Measurements from ENCODE around the gene UBE2E1.
"Not testable (repeated sequence)": the region's sequence is repeated elsewhere in the genome, so short reads cannot be mapped to it uniquely, and the experiment has no call there.

The UBE2E1 gene

DNA sequence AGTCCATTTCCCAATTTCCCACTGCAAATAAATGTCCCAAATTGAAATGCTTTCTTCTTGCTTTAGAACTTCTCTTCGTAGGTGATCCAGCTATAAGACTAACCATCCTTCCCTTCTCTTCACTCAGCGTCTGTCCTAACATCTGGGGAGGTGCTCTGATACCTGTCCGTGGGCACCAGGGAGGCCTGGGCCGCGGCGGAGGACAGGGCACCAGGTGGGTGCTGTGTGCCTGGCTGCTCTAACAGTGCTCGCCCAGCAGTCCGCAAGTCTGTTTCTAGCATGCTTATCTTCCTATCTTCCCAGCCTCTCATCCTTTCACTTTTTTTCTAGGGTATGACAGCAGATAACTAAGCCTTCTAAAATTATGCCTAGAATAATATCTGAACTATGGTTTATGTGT is 73.7 kb downstream of the UBE2E1 start:
- no peak for DNase-seq (ENCODE audit: low read depth in 2 of 2)

DNA sequence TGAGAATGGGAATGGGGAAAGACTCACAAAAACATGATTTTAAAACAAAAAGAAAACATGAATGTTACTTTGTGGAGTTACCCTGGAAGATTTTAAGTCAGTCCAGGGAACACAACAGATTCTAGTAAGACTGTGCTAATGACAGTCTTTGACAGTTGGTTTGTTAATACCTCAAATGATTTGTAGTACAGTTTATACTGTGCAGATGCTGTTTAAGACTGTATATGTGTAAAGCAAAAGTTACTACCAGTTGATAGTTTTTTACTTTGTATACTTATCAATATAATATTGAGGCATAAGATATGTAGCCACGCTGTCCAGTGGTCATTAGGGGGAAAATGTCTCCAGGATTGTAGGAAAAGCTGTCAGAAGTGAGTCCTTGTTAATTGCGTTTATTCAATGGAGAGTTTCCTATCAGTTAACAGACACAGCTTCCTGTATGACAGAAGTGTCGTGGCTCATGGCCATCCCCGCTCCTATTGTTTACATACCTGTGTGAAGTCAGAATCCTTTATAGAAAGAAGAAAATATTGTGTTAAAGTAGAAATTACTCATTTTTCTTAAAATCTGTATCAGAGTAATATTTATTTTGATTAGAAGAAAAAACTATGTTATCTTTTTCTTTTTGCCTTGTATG is 75.1 kb downstream of the UBE2E1 start:
- DNase-seq (ENCODE audit: low read depth in 2 of 2), result no peak

DNA sequence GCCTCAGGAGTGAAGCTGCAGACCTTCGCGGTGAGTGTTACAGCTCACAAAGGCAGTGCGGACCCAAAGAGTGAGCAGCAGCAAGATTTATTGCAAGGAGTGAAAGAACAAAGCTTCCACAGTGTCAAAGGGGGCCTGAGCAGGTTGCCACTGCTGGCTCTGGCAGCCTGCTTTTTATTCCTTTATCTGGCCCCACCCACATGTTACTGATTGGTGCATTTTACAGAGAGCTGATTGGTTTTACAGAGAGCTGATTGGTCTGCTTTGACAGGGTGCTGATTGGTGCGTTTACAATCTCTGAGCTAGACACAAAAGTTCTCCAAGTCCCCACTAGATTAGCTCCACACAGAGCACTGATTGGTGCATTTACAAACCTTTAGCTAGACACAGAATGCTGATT is 76.2 kb downstream of the UBE2E1 start:
- DNase-seq (ENCODE audit: low read depth in 2 of 2), result not testable (repeated sequence)

DNA sequence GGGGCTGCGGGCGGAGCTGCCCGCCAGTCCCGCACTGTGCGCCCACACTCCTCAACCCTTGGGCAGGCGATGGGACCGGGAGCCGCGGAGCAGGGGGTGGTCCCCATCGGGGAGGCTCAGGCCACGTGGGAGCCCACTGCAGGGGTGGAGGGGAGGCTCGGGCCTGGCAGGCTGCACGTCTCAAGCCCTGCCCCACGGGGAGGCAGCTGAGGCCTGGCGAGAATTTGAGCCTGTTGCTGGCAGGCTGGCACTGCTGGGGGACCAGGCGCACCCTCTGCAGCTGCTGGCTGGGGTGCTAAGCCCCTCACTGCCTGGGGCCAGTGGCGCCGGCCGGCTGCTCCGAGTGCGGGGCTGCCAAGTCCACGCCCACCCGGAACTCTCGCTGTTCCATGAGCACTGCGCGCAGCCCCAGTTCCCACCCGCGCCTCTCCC is 76.7 kb downstream of the UBE2E1 start:
- DNase-seq (ENCODE audit: low read depth in 2 of 2), result no peak

DNA sequence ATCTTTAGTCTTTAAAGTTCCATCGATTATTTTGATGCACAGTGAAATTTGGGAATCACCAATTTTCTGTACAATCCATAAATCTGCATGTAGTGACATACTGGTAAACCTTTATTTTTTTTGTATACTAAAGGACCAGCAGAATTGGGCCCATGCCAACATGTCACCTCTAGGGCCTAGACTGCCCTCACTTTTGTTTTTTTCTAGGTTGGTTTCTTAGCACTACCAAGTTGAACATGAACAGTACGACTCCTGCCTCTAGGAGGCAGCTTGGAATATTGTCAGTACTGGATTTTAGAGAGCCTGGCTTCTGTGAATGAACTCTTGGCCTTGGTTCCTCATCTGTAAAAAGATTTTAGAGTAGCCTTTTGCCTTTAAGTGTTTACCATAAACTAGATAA is 78.7 kb downstream of the UBE2E1 start:
- no peak for DNase-seq (ENCODE audit: low read depth in 2 of 2)

DNA sequence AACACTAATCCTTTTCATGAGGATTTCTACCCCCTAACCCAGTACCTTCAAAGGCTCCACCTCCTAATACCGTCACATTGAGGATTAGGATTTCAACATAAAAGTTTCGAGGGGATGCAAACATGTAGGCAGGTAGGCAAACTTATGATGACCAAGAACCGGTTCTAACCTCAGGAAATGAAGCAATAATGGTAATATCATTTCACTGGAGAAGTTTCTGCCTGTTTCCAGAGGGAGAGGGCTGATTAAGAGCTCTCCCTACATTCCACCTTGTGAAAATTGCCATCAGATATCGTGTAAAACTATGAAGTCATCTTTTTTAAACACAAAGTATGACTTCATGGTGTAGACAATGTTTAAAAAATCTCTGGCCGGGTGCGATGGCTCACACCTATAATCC is 79.5 kb downstream of the UBE2E1 start:
- no peak for DNase-seq (ENCODE audit: low read depth in 2 of 2)

DNA sequence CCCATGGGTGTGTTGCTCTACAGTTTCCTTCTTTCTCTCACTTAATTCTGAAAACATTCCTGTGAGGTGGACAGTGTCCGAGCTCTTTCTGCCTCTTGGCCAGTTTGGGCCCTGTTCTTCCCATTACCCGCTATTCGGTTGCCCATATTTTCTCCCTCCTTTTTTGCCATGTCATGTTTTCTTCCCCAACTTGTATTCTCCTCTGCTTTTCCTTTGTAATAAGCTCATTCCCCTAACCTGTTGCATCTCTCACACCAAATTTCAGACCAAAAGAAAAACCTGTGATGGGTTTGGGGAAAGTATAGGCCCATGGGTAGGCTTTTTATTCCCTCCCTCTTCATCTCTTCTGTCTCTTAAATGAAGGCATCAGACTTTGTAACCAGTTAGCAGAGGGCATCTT is 80.6 kb downstream of the UBE2E1 start:
- no peak for DNase-seq (ENCODE audit: low read depth in 2 of 2)

DNA sequence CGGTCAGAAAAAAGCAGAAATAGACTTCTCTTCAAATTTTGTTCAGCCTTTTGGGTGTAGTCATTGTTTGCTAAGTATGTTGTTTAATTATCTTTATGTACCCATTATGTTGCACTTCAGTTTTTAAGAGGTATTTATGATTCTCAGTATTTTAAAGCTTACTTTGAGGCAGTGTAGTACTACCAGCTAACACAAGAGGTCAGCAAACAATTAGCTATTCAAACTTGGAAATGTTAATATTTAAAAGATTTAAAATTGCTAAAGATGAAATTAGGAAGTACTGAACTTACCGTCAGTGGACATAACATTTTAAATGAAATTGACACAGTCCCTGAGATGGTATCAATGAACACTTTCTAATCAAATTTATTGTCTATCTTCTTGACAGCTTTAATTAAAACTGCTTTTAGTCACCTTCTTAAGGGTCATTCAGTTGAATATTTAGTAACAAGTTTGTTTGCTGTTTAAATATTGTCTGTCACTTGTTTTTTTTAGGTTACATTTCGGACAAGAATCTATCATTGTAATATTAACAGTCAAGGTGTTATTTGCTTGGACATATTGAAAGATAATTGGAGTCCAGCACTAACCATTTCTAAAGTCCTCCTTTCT is 83.0 kb downstream of the UBE2E1 start:
- DNase-seq (ENCODE audit: low read depth in 2 of 2), result no peak

DNA sequence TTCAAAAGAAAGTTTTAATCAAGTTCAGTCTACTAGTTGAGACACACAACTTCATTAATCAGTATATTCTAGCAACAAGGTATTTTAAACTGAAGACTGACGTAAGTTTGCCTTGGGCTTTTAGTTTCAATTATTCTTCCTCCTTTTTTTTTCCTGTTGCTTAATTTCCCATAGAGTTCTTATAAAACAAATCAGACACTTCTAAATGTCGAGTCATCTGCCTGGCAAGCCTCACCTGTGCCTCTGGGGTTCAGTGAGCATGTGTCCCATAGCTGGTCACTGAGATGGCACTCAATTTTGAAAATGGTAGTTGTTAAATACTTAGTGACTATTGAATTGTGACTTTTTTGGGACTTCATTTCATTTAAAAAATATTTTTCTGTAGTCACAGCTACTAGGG is 83.6 kb downstream of the UBE2E1 start:
- DNase-seq (ENCODE audit: low read depth in 2 of 2), result no peak

DNA sequence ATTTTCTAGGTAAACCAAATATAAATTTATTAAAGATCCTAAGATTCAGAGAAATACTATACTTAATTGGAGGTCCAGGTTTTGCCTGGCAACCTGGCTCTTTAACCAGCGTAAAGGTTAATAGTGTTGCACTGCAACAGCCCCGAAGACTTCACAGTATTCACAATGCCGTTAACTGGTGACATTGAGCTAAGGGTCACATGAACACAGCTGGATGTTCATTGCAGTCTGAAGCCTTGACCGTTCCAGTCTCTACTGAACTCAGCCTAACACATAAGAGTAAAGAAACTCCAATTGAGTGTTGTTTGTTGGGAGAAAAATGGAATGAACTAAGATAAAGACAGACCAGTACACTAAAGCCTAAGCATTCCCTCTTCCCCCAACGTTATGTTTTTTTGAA is 84.2 kb downstream of the UBE2E1 start:
- DNase-seq (ENCODE audit: low read depth in 2 of 2), result no peak

DNA sequence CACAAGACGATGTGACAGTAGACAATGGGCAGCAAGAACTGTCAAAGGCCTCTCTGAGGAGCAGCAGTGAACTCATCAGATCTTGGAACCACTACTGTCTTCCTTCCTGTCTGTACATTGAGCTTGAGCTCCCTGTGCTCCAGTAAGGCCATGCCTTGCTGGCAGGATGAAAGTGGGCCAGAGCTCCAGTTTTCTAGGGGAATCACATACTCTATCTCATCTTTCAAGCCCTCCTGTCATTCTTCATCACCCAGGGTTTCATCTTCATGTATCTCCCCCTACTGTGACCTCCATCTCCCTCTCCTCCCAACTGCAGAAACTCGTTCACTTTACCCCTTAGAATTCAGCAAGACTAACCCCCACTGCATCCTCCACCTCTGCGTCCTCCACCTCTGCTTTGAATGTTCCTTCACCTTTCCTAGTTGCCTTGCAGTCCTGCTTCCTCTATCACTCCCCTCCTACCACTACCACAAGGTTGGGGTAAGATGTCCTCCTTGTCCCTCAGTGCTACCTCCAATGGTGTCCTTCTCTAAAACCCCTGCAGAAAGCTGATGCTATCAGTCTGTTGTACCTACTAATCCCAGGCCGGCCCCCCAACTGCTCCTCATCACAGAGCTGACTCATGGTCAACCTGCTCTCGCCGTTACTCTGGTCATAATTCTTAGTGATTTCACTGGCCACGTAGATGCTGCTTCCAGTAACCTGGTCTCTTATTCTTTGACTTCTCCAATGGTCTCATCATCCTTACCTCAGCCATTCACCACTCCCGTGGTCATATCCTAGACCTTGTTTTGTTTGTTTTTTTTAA is 88.7 kb downstream of the UBE2E1 start:
- DNase-seq (ENCODE audit: low read depth in 2 of 2), result no peak

DNA sequence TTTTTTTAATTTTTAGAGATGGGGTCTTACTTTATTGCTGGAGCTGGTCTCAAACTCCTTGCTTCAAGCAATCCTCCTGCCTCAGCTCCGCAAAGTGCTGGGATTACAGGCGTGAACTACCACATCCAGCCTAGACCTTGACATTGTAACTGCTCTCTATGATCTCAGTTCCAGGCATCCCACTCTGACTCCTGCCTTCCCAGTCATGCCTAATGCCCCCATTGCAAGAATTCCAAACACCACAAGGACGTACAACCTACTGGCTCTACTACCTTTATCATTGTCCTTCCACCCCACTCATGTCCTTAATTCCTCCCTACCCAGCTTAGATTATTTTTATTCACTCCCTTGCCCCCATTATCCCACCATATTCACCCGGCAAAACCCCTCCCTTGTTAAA is 89.4 kb downstream of the UBE2E1 start:
- DNase-seq (ENCODE audit: low read depth in 2 of 2), result no peak

DNA sequence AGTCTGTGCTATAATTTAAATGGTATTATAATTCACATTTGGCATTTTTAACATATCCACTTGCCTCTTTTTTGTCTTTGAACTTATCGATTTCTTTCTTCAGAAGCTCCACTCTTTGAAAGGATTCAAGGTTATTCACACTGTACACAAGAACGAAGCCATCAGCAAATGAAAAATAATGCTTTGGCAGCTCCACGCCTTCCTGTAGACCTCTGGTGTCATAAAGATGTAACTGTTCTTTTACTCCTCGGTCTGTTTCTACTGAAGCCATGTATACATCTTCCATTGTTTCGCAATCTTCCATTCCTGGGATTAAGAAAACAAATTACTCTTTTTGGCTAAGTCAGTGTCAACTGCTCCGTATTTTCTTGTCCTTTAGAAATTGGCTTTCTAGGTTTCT is 95.0 kb downstream of the UBE2E1 start:
- DNase-seq (ENCODE audit: low read depth in 2 of 2), result no peak

DNA sequence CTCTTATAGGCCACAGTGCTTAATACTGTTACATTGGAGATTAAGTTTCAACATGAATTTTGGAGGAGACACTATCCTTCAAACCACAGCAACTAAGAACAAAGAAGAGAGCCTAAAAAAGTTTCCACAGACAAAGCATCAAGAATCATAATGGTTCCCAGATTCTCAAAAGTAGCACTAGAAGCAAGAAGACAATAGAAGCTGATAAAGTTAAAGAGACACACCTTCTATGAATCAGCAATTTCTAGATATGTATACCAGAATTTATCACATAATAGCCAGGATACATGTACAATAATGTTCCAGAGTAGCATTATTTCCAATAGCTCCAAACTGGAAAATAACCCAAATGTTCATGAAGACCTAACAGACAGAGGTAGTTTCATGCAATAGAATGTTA is 98.8 kb downstream of the UBE2E1 start:
- no peak for DNase-seq (ENCODE audit: low read depth in 2 of 2)

DNA sequence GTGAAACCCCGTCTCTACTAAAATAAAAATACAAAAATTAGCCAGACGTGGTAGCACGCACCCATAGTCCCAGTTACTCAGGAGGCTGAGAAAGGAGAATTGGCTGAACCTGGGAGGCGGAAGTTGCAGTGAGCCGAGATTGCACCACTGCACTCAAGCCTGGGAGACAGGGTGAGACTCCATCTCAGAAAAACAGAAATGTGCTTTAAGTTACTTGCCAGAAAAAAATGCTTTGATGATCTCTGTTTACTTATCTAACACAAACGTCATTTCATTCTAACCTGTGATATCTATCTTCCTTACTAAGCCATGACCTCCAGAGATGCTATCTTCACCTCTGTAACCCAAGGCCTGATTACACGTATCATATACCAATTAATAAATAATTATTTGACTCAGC is 103.6 kb downstream of the UBE2E1 start:
- no peak for DNase-seq (ENCODE audit: low read depth in 2 of 2)

DNA sequence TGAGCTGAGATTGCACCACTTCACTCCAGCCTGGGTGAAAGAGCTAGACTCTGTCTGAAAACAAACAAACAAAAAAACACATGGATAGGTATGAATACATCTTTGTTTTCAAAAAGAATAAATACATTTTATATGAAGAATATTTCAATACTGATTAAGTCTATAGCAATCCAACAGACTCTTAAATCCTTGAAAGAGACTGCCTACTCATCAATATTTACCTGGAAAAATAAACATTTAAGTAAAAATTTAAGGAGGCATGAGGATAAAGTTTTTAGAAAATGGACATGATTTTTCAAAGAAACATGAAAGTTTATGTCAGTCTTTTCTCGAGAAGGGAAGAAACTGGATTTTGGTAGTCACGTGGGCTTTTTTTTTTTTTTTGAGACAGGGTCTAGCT is 105.6 kb downstream of the UBE2E1 start:
- no peak for DNase-seq (ENCODE audit: low read depth in 2 of 2)

DNA sequence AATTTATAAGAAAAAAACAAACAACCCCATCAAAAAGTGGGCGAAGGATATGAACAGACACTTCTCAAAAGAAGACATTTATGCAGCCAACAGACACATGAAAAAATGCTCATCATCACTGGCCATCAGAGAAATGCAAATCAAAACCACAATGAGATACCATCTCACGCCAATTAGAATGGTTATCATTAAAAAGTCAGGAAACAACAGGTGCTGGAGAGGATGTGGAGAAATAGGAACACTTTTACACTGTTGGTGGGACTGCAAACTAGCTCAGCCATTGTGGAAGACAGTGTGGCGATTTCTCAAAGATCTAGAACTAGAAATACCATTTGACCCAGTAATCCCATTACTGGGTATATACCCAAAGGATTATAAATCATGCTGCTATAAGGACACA is 106.6 kb downstream of the UBE2E1 start:
- not testable (repeated sequence) for DNase-seq (ENCODE audit: low read depth in 2 of 2)

DNA sequence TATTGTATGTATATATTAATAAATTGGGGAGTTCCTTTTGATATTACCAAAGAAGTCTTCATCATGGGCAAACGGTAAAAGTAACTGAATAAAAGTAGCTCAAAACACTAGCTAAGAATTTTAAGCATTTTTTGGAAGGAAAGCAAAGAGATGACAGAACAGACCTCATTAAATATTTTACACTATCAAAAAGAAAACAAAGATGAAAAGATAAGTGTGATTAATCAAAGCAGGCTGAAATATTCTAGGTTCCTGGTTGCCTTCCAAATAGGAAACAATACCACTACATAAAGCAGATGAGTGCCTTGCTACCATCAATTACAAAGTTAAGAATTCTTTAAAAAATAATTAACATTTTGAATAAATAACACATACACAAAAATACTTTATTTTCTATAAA is 107.4 kb downstream of the UBE2E1 start:
- DNase-seq (ENCODE audit: low read depth in 2 of 2), result no peak

DNA sequence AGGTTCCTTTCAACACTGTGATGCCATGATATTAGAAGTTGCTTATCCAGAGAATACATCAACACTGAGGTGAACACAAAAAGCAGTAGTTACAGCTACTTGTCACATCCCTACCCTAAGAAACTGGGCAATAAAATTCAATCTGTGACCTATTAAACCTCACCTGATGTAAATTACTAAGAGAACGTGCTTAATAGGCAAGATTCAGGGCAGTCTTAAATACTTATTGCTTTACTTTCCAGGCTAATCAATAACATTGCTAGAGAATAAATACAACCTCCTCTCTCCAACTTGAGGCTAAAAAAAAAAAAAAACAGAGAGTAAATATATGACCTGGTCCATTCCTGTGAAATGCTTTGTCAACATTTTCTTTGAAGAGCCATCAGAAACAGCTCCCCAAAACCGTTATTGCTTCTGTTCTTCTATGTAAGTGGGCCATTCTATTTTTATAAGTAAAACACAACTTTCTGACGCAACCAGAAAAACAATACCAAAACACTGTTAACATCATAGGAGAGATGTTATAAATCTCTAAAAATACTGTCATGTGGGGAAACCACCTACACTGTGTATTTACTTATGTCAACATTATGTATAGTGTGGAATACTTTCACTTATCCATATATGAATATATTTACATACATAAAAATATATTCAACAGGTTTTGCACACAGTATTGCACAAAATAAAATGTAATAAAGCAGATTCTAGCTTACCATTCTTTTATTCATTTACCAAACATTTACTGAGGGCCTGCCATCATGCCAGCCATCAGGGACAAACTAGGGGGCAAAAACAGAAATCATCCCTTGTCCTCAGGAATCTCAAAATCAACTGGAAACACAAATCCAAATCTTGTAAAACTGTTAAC is 108.4 kb downstream of the UBE2E1 start:
- DNase-seq (ENCODE audit: low read depth in 2 of 2), result no peak

DNA sequence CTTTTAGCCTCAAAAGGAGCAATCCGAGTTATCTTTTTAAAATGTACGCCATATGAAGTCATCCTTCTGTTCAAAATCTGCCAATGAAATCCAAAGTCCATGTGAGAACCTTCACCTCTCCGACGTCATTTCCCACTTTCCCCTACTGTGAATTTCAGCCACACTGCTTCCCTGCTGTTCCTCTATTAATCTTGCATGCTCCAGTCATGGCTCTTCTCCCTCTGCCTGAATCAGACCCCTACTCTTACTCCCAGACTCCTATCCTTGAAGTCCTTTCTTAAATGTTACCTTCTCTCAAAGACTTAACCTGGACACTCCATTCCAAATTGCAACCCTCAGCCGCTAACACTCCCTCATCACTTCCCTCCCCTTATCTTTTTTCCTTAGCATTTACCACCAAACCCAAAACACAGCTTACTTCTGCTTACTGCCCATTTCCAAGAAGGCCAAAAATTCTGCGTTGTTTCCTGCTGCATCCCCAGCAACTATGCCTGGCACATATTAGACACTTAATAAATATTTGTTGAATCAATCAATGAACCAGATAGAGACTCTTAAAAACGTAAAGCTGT is 109.9 kb downstream of the UBE2E1 start:
- DNase-seq (ENCODE audit: low read depth in 2 of 2), result no peak

DNA sequence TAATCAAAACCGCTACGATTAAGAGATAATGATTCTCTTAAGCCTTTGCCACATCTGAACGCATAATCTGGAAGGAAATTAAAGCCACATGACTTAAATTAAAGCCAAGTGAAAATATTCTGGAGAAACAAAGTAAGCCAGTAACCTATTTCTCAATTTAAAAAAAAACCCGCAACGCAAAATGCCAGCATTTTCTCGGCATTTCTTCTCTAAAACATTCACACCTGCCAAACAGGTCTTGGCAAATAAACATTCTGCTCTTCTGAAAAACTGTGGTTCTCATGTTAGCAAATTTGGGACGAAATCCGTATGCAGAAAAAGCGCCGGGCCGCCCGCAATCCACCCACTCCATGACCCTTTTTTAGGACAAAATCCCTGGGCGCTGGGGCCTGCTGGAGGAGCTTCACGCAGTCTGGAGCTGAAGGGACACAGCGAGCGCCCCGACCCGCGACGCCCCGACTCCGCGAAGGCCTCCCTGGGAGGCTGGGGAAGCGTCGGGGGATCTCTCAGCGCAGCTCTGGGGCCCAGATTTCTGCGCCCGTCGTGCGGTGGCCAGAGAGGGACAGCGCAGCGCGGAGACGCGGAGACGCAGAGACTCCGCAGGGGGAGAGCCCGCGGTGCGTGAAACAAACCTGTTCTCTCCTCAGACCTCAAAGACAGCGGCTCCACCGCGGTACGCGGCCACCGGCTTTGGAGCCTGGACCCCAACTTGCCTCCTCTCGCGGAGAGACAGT is 110.6 kb downstream of the UBE2E1 start:
- no peak for DNase-seq (ENCODE audit: low read depth in 2 of 2)

Measured in stimulated activated CD4-positive, alpha-beta T cell treated with anti-CD3 and anti-CD28 coated beads, Interleukin-1b, Interleukin-23, amount 100 ng/mL, for 1 hour (primary cell).